ENCODE data around the gene ARSJ.

GRCh38 chr4:113908829-113909228, 70.6 kb downstream of the ARSJ start:
- TF ChIP-seq CTCF (IDR thresholded peaks at IDR 0.05; ENCODE audit: insufficient read depth, low read length, poor library complexity, severe bottlenecking) (no peak), EZH2phosphoT487 (conservative IDR thresholded peaks at IDR 0.05; ENCODE audit: low read length) (no peak)
